OCI-LY1 (cell line): ENCODE results near the gene TSPAN5.

Experiments used
- H2AFZ ChIP-seq: fragments of 200-600 bp; sonication (generic), shearing (Covaris generic); 2 replicates; pipeline ENCODE4 v1.6.0; 2014; ENCODE audit warnings: antibody characterized with exemption, mild to moderate bottlenecking, low read length
- H3F3A ChIP-seq: fragments of 200-600 bp; sonication (generic), shearing (Covaris generic); 2 replicates; pipeline ENCODE4 v1.6.0; 2014; ENCODE audit warnings: mild to moderate bottlenecking, antibody characterized with exemption, low read length, moderate library complexity; ENCODE audit not compliant: insufficient read depth
- H3K27ac ChIP-seq: fragments of 200-600 bp; sonication (generic); 2 replicates; pipeline ENCODE4 v1.5.1; 2014; ENCODE audit warnings: low read length, mixed run types, mild to moderate bottlenecking, low read depth; ENCODE audit not compliant: poor library complexity, severe bottlenecking
- H3K27me3 ChIP-seq: fragments of 200-600 bp; sonication (generic); 2 replicates; pipeline ENCODE4 v1.6.0; 2014; ENCODE audit warnings: antibody characterized with exemption, mild to moderate bottlenecking, low read length, moderate library complexity; ENCODE audit not compliant: insufficient read depth
- H3K36me3 ChIP-seq: fragments of 200-600 bp; sonication (generic); 2 replicates; pipeline ENCODE4 v1.6.1; 2014; ENCODE audit warnings: mild to moderate bottlenecking, antibody characterized with exemption, low read length, moderate library complexity, mixed read lengths; ENCODE audit not compliant: insufficient read depth
- H3K4me1 ChIP-seq: fragments of 200-600 bp; sonication (generic); 2 replicates; pipeline ENCODE4 v1.5.1; 2014; ENCODE audit warnings: mild to moderate bottlenecking, low read length, moderate library complexity; ENCODE audit not compliant: insufficient read depth, severe bottlenecking
- H3K4me2 ChIP-seq: fragments of 200-600 bp; sonication (generic), shearing (Covaris generic); 2 replicates; pipeline ENCODE4 v1.6.1; 2014; ENCODE audit warnings: low read length
- H3K4me3 ChIP-seq: fragments of 200-600 bp; sonication (generic); 2 replicates; pipeline ENCODE4 v1.5.1; 2014; ENCODE audit warnings: low read length, low read depth, mild to moderate bottlenecking, mixed read lengths; ENCODE audit not compliant: poor library complexity, severe bottlenecking
- H3K79me2 ChIP-seq: fragments of 200-600 bp; shearing (Covaris generic); 2 replicates; pipeline ENCODE4 v1.6.1; 2016; ENCODE audit warnings: mixed run types, low read length, mixed read lengths; ENCODE audit not compliant: insufficient read depth
- H3K9ac ChIP-seq: fragments of 200-600 bp; sonication (generic), shearing (Covaris generic); 2 replicates; pipeline ENCODE4 v1.6.1; 2014; ENCODE audit warnings: mild to moderate bottlenecking, low read length, mixed read lengths
- H3K9me2 ChIP-seq: fragments of 200-600 bp; sonication (generic), shearing (Covaris generic); 2 replicates; pipeline ENCODE4 v1.6.1; 2014; ENCODE audit warnings: low read depth, mild to moderate bottlenecking, low read length, mixed read lengths
- H3K9me3 ChIP-seq: fragments of 200-600 bp; shearing (Covaris generic); 2 replicates; pipeline ENCODE4 v1.6.1; 2014; ENCODE audit warnings: low read length, mixed read lengths
- H4K20me1 ChIP-seq: fragments of 200-600 bp; sonication (generic), shearing (Covaris generic); 2 replicates; pipeline ENCODE4 v1.6.0; 2016; ENCODE audit warnings: mild to moderate bottlenecking, low read length; ENCODE audit not compliant: insufficient read depth
- EZH2 ChIP-seq: fragments of 200-600 bp; sonication (generic), shearing (Covaris generic); IDR thresholded peaks from 2 replicates; pipeline ENCODE4 v1.8.0; 2017; ENCODE audit warnings: borderline replicate concordance, mixed run types, mild to moderate bottlenecking, antibody characterized with exemption, low read length, moderate library complexity, mixed read lengths
- TF ChIP-seq, protein P1 (sequence below): fragments of 200-600 bp; sonication (generic), shearing (Covaris generic); IDR thresholded peaks from 2 replicates; pipeline ENCODE4 v1.5.1; 2017; ENCODE audit warnings: mild to moderate bottlenecking, antibody characterized with exemption, low read length, moderate library complexity, mixed read lengths

TSPAN5 gene

DNA sequence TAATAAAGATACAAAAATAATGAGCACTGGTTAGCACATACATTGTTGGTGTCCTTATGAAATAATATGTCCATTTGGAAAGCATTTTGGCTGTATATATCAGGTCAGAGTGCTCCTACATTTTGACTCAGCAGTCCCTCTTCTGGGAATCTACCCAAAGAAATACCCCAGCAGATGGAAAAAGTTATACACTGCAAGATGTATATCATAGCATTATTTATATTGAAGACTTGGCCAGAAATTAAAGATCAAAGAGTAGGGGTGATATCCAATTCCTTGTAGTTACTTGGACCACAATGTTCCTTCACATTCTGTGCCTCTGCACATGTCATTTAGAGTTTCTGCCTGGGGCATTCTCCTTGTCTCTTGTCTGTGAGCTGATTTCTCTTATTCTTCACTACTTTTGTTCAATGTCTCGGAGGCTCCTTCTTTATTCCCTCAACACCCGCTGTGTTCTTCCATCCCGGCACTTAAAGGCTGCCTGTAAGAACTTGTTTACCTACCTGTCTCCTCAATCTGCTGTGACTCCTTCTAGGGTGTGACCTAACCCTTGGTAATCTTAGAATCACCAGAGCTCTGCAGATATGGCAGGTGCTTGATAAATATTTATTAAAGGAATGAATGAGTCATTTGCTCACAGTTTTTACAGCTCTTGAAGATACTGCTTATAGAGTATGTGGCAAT is 3.1 kb upstream of the TSPAN5 start:
- Histone ChIP-seq H3K4me2 (no peak overlapping the region), H3K27ac (no peak overlapping the region), H2AFZ (no peak overlapping the region), H3K79me2 (no peaks in the 10 kb centered on the region), H3K9ac (no peak overlapping the region), H3K9me3 (no peaks in the 10 kb centered on the region), H3K36me3 (no peaks in the 10 kb centered on the region), H3F3A (no peaks in the 10 kb centered on the region), H3K9me2 (no peaks in the 10 kb centered on the region), H3K27me3 (0 out of 2 replicates have a peak, but pooled peaks cover 3% of the 10 kb centered on the region), H4K20me1 (no peaks in the 10 kb centered on the region), H3K4me3 (no peak overlapping the region), H3K4me1 (peaks cover 27% of the 10 kb centered on the region)
- no peak for TF ChIP-seq EZH2
- TF ChIP-seq, protein P1, sequence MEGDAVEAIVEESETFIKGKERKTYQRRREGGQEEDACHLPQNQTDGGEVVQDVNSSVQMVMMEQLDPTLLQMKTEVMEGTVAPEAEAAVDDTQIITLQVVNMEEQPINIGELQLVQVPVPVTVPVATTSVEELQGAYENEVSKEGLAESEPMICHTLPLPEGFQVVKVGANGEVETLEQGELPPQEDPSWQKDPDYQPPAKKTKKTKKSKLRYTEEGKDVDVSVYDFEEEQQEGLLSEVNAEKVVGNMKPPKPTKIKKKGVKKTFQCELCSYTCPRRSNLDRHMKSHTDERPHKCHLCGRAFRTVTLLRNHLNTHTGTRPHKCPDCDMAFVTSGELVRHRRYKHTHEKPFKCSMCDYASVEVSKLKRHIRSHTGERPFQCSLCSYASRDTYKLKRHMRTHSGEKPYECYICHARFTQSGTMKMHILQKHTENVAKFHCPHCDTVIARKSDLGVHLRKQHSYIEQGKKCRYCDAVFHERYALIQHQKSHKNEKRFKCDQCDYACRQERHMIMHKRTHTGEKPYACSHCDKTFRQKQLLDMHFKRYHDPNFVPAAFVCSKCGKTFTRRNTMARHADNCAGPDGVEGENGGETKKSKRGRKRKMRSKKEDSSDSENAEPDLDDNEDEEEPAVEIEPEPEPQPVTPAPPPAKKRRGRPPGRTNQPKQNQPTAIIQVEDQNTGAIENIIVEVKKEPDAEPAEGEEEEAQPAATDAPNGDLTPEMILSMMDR, result no peak

DNA sequence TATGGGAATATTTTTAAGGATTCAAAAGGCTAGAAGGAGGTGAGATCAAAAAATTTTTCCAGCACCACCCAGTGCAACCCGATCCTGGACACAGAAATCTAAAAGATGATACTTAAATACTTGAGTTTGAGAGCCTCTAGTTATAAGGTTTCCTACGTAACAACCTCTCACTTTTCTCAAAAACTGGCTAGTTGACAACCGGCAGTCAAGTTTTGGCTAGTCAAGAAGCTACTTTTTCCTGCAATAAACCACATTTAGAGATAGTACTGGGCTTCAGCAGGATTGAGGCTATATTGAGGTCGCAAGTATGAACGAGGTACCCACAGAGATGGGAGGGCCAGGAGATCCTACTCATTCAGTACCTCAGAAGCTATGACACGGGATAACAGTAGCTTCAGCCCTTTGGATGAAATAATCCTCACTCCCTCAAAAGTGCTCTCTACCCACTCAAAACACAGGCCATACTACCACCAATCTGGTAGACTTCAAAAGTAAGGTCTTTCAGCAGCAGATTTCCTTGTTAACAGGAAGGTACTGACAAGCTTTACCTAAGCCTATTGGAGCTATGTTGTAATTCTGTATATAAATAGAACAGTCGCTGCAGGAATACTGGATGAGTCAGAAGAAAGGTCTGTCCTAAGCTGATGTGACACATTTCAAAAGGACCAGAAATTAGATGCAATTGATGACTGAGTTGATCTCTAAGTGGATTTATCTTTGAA is 1.5 kb upstream of the TSPAN5 start:
- peaks cover 27% of the 10 kb centered on the region for H3K4me1 ChIP-seq
- no peak overlapping the region for H3K27ac ChIP-seq
- TF ChIP-seq EZH2, result no peak
- TF ChIP-seq, protein P1, result no peak
- 0 out of 2 replicates have a peak, but pooled peaks cover 3% of the 10 kb centered on the region for H3K27me3 ChIP-seq
- H3F3A ChIP-seq, result no peaks in the 10 kb centered on the region
- H4K20me1 ChIP-seq, result no peaks in the 10 kb centered on the region
- no peak overlapping the region for H3K4me3 ChIP-seq
- no peak overlapping the region for H3K9ac ChIP-seq
- no peaks in the 10 kb centered on the region for H3K36me3 ChIP-seq
- no peaks in the 10 kb centered on the region for H3K9me2 ChIP-seq
- H3K79me2 ChIP-seq, result no peaks in the 10 kb centered on the region
- no peaks in the 10 kb centered on the region for H3K9me3 ChIP-seq
- H2AFZ ChIP-seq, result no peak overlapping the region
- H3K4me2 ChIP-seq, result no peak overlapping the region

DNA sequence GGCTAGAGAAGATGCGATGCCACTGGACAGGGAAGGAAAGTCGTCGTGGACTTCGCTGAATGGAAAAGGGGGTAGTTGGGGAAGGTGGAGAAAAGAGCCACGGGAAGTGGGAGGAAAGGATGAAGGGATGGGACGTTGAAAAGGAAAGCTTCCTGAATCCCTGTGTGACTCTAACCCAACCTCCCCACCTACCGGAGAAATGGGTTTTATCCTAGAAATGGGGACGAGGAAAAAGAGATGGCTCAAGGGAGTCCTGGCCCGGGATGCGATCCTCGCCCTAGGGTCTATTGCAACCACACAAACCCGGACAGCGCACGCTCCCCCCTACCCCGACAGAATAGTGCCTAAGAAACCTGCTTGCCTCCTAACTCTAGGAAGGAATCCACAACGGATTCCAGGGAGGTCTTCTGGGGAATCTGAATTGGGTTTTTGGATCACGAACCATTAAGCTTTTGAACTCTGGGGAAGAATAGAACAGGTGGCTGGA is 738 bp upstream of the TSPAN5 start:
- TF ChIP-seq EZH2, result no peak
- TF ChIP-seq, protein P1, result no peak
- H3K4me3 ChIP-seq, result peak overlapping the region; percentile 55
- H3K9me2 ChIP-seq, result no peaks in the 10 kb centered on the region
- H3F3A ChIP-seq, result no peaks in the 10 kb centered on the region
- no peaks in the 10 kb centered on the region for H3K9me3 ChIP-seq
- H3K36me3 ChIP-seq, result no peaks in the 10 kb centered on the region
- no peak overlapping the region; the same call in 1 of the 2 replicates for H3K9ac ChIP-seq
- 0 out of 2 replicates have a peak, but pooled peaks cover 3% of the 10 kb centered on the region for H3K27me3 ChIP-seq
- H3K4me2 ChIP-seq, result peak overlapping the region; percentile 75
- no peaks in the 10 kb centered on the region for H4K20me1 ChIP-seq
- no peak overlapping the region for H2AFZ ChIP-seq
- no peak overlapping the region for H3K27ac ChIP-seq
- peaks cover 27% of the 10 kb centered on the region for H3K4me1 ChIP-seq
- H3K79me2 ChIP-seq, result no peaks in the 10 kb centered on the region
